ENCODE measurements around the gene CNKSR3.

CNKSR3 gene

GRCh38 chr6:154479771-154480639, 30.5 kb downstream of the CNKSR3 start:
- in situ Hi-C loops (cut with MboI; ENCODE audit: low sequenced_read_pairs): no loop called here

- in situ Hi-C loops (cut with MboI; ENCODE audit: low sequenced_read_pairs): no loop called here
Observed at GRCh38 chr6:154479351-154479769, 31.1 kb downstream of the CNKSR3 start.

- in situ Hi-C loops (cut with MboI; ENCODE audit: low sequenced_read_pairs): no loop called here
Observed at GRCh38 chr6:154478701-154479060, 31.8 kb downstream of the CNKSR3 start.

GRCh38 chr6:154478021-154478700, 32.3 kb downstream of the CNKSR3 start:
- in situ Hi-C loops (cut with MboI; ENCODE audit: low sequenced_read_pairs): no loop called here

- in situ Hi-C loops (cut with MboI; ENCODE audit: low sequenced_read_pairs): no loop called here
Observed at GRCh38 chr6:154476494-154476893, 34.0 kb downstream of the CNKSR3 start.

- in situ Hi-C loops (cut with MboI; ENCODE audit: low sequenced_read_pairs): no loop called here
Observed at GRCh38 chr6:154474648-154475428, 35.6 kb downstream of the CNKSR3 start.

GRCh38 chr6:154473324-154473723, 37.2 kb downstream of the CNKSR3 start:
- in situ Hi-C loops (cut with MboI; ENCODE audit: low sequenced_read_pairs): no loop called here

GRCh38 chr6:154471609-154472362, 38.7 kb downstream of the CNKSR3 start:
- in situ Hi-C loops (cut with MboI; ENCODE audit: low sequenced_read_pairs): no loop called here

GRCh38 chr6:154469306-154469935, 41.1 kb downstream of the CNKSR3 start:
- in situ Hi-C loops (cut with MboI; ENCODE audit: low sequenced_read_pairs): no loop called here

GRCh38 chr6:154468760-154469159, 41.7 kb downstream of the CNKSR3 start:
- in situ Hi-C loops (cut with MboI; ENCODE audit: low sequenced_read_pairs): no loop called here

- in situ Hi-C loops (cut with MboI; ENCODE audit: low sequenced_read_pairs): no loop called here
Observed at GRCh38 chr6:154466971-154467679, 43.4 kb downstream of the CNKSR3 start.

- in situ Hi-C loops (cut with MboI; ENCODE audit: low sequenced_read_pairs): no loop called here
Observed at GRCh38 chr6:154466139-154466538, 44.3 kb downstream of the CNKSR3 start.

GRCh38 chr6:154463573-154464419, 46.7 kb downstream of the CNKSR3 start:
- in situ Hi-C loops (cut with MboI; ENCODE audit: low sequenced_read_pairs): no loop called here

GRCh38 chr6:154462425-154462824, 48.1 kb downstream of the CNKSR3 start:
- in situ Hi-C loops (cut with MboI; ENCODE audit: low sequenced_read_pairs): no loop called here

- in situ Hi-C loops (cut with MboI; ENCODE audit: low sequenced_read_pairs): no loop called here
Observed at GRCh38 chr6:154461348-154461747, 49.1 kb downstream of the CNKSR3 start.

- in situ Hi-C loops (cut with MboI; ENCODE audit: low sequenced_read_pairs): no loop called here
Observed at GRCh38 chr6:154460306-154461071, 50.0 kb downstream of the CNKSR3 start.

GRCh38 chr6:154459513-154459912, 51.0 kb downstream of the CNKSR3 start:
- in situ Hi-C loops (cut with MboI; ENCODE audit: low sequenced_read_pairs): no loop called here
